HepG2 (cell line): ENCODE measurements around the gene AAMP. TPM values are rescaled to one million over a fixed set of nuclear protein-coding genes. Genes with fewer than 3 reads are reported as not detected.
A peak's percentile ranks its signal among the peaks of the same experiment; 100 is the strongest.

ENCODE experiments used
- BORCS8-MEF2B ChIP-seq: sonication (generic); formaldehyde crosslinking; IDR thresholded peaks from 2 replicates; pipeline ENCODE4 v1.8.0; 2022; ENCODE audit warnings: mild to moderate bottlenecking, missing genetic modification reagents
- EP300 ChIP-seq, 3 experiments: sonication (generic) in 1 of 3; formaldehyde crosslinking in 1 of 3; IDR thresholded peaks; 2 replicates each; pipeline versions ENCODE4 v1.5.1 to v1.6.1; 2011 to 2020; ENCODE audit warnings: low read depth in 2 of 3, low read length in 2 of 3, borderline replicate concordance in 1 of 3, improper control_type of control experiment in 1 of 3, mild to moderate bottlenecking in 1 of 3, missing genetic modification reagents in 1 of 3, moderate library complexity in 1 of 3
- FOXP4 ChIP-seq: sonication (generic); formaldehyde crosslinking; IDR thresholded peaks from 2 replicates; pipeline ENCODE4 v1.4.0; 2020; ENCODE audit warnings: missing genetic modification reagents
- HBP1 ChIP-seq: IDR thresholded peaks from 2 replicates; pipeline ENCODE4 v1.6.1; 2016; ENCODE audit warnings: low read depth, control low read depth
- MEIS2 ChIP-seq: sonication (generic); formaldehyde crosslinking; IDR thresholded peaks from 2 replicates; pipeline ENCODE4 v1.9.0; 2021; ENCODE audit warnings: mild to moderate bottlenecking, missing genetic modification reagents
- NCOA1 ChIP-seq: sonication (generic); formaldehyde crosslinking; IDR thresholded peaks from 2 replicates; pipeline ENCODE4 v1.9.0; 2021; ENCODE audit warnings: missing genetic modification reagents
- PAX8 ChIP-seq: sonication (generic); formaldehyde crosslinking; IDR thresholded peaks from 2 replicates; pipeline ENCODE4 v1.8.0; 2022; ENCODE audit warnings: mild to moderate bottlenecking, missing genetic modification reagents, borderline replicate concordance
- SMYD3 ChIP-seq: sonication (generic); formaldehyde crosslinking; IDR thresholded peaks from 2 replicates; pipeline ENCODE4 v1.8.1; 2023; ENCODE audit warnings: mild to moderate bottlenecking, missing genetic modification reagents
- SP1 ChIP-seq, 2 experiments: fragments of 450-650 bp in 1 of 2; sonication (generic) in 1 of 2; formaldehyde crosslinking in 1 of 2; IDR thresholded peaks; 2 replicates each; pipeline versions ENCODE4 v1.4.0 to v1.6.1; 2016 to 2020; ENCODE audit warnings: missing genetic modification reagents in 1 of 2
- TRAFD1 ChIP-seq: sonication (generic); formaldehyde crosslinking; IDR thresholded peaks from 2 replicates; pipeline ENCODE4 v1.5.1; 2020; ENCODE audit warnings: missing genetic modification reagents, mild to moderate bottlenecking, borderline replicate concordance
- USF2 ChIP-seq, 2 experiments: sonication (generic) in 1 of 2; formaldehyde crosslinking in 1 of 2; IDR thresholded peaks; 2 replicates each; pipeline versions ENCODE4 v1.5.1 to v1.6.1; 2011 to 2020; ENCODE audit warnings: borderline replicate concordance in 1 of 2, low read depth in 1 of 2, low read length in 1 of 2, mild to moderate bottlenecking in 1 of 2, missing genetic modification reagents in 1 of 2, moderate library complexity in 1 of 2
- ZNF121 ChIP-seq: sonication (generic); formaldehyde crosslinking; IDR thresholded peaks from 2 replicates; pipeline ENCODE4 v1.5.0; 2020; ENCODE audit warnings: mild to moderate bottlenecking, missing genetic modification reagents
- ZNF224 ChIP-seq: sonication (generic); formaldehyde crosslinking; IDR thresholded peaks from 2 replicates; pipeline ENCODE4 v1.5.0; 2020; ENCODE audit warnings: mild to moderate bottlenecking, missing genetic modification reagents
- ZNF382 ChIP-seq: sonication (generic); formaldehyde crosslinking; IDR thresholded peaks from 2 replicates; pipeline ENCODE4 v1.5.0; 2020; ENCODE audit warnings: missing genetic modification reagents, mild to moderate bottlenecking, borderline replicate concordance
- ZNF432 ChIP-seq: sonication (generic); formaldehyde crosslinking; IDR thresholded peaks from 2 replicates; pipeline ENCODE4 v1.5.0; 2020; ENCODE audit warnings: missing genetic modification reagents, mild to moderate bottlenecking, borderline replicate concordance
- ZNF605 ChIP-seq: sonication (generic); formaldehyde crosslinking; IDR thresholded peaks from 2 replicates; pipeline ENCODE4 v1.8.0; 2022; ENCODE audit warnings: mild to moderate bottlenecking, missing genetic modification reagents
- ZNF737 ChIP-seq: sonication (generic); formaldehyde crosslinking; IDR thresholded peaks from 2 replicates; pipeline ENCODE4 v1.5.0; 2020; ENCODE audit warnings: missing genetic modification reagents, mild to moderate bottlenecking, borderline replicate concordance
- ZNF777 ChIP-seq: sonication (generic); formaldehyde crosslinking; IDR thresholded peaks from 2 replicates; pipeline ENCODE4 v1.4.0; 2020; ENCODE audit warnings: missing genetic modification reagents
- ZNF782 ChIP-seq: sonication (generic); formaldehyde crosslinking; IDR thresholded peaks from 2 replicates; pipeline ENCODE4 v1.4.0; 2020; ENCODE audit warnings: missing genetic modification reagents, mild to moderate bottlenecking, borderline replicate concordance
- polyA plus RNA-seq, 8 experiments: library from polyadenylated mRNA; depleted of rRNA in 3 of 8; stranded (reverse) in 7 of 8; unstranded in 1 of 8; fragments of >200 nt; fragmentation: Illumina TruSeq in 4 of 8; extraction: Trizol in 4 of 8; gene quantifications; 2 replicates each; pipeline versions ENCODE4 v1.2.1 to v1.2.3, GENCODE V29; 2011 to 2016; ENCODE audit warnings: low read depth in 4 of 8, missing spikeins in 1 of 8, mixed read lengths in 1 of 8; ENCODE audit not compliant: insufficient read depth in 1 of 8
- total RNA-seq, 5 experiments: library from RNA; depleted of rRNA; stranded (reverse); fragments of >200 nt; fragmentation: Illumina TruSeq; extraction: Trizol; gene quantifications; 2 replicates each; pipeline ENCODE4 v1.2.3, GENCODE V29; 2016; ENCODE audit warnings: low read depth in 1 of 5

AAMP gene
- total and polyA plus RNA-seq, 2 of the 13 experiments (the other 11 are each of a cell fraction or from before 2014, with no cell fraction given), result 110 to 186 TPM

- TF ChIP-seq ZNF224 (CRISPR knock-in tag) (no peak), ZNF432 (CRISPR knock-in tag) (no peak), ZNF777 (CRISPR knock-in tag) (no peak), HBP1 (0 out of 2 replicates have a peak, but pooled peaks have one; percentile 43), MEIS2 (peak; percentile 83), FOXP4 (peak; percentile 60), USF2 (IDR thresholded peaks at IDR 0.05; ENCODE audit: low read depth, low read length) (no peak), USF2 (CRISPR knock-in tag; IDR thresholded peaks at IDR 0.05; ENCODE audit: borderline replicate concordance) (no peak; the same call in 1 of the 2 replicates), BORCS8-MEF2B (CRISPR knock-in tag) (no peak), SMYD3 (CRISPR knock-in tag) (no peak), EP300 (IDR thresholded peaks at IDR 0.05; ENCODE audit: low read depth in 2 of 2, low read length in 2 of 2) (no peak), EP300 (CRISPR knock-in tag; IDR thresholded peaks at IDR 0.05; ENCODE audit: borderline replicate concordance) (0 out of 2 replicates have a peak, but pooled peaks have one; percentile 46), SP1 (IDR thresholded peaks at IDR 0.05) (no peak), SP1 (CRISPR knock-in tag; IDR thresholded peaks at IDR 0.05) (no peak), ZNF121 (CRISPR knock-in tag) (peak; percentile 62), ZNF737 (CRISPR knock-in tag) (no peak), ZNF605 (peak; percentile 47; the same call in 1 of the 2 replicates), NCOA1 (CRISPR knock-in tag) (no peak), ZNF382 (CRISPR knock-in tag) (no peak), TRAFD1 (CRISPR knock-in tag) (no peak), PAX8 (CRISPR knock-in tag) (no peak), ZNF782 (CRISPR knock-in tag) (no peak; the same call in 1 of the 2 replicates)
Measured at GRCh38 chr2:218301176-218301819, 31.4 kb upstream of the AAMP start (continued).
